Caco-2 (cell line): ENCODE results near the gene PGA3. TPM values are rescaled to one million over a fixed set of nuclear protein-coding genes. Genes with fewer than 3 reads are reported as not detected.
A peak's percentile ranks its signal among the peaks of the same experiment; 100 is the strongest.

Experiments used
- BruUV-seq: library from RNA; stranded (reverse); fragments of 400-500 nt; replicated peaks from 2 replicates; lab custom pipeline; 2021; lab: Mats Ljungman, UMichigan
- CTCF ChIA-PET: fragments of 300-600 bp; sonication (Branson Sonifier 250); formaldehyde crosslinking; loops from one replicate; lab custom pipeline; 2022; ENCODE audit warnings: antibody characterized with exemption; lab: Charles Lee
- POLR2A ChIA-PET: fragments of 300-600 bp; sonication (Branson Sonifier 250); formaldehyde crosslinking; loops from one replicate; lab custom pipeline; 2022; ENCODE audit warnings: antibody characterized with exemption; lab: Charles Lee
- DNase-seq, 2 experiments: peaks; one replicate each; pipeline versions ENCODE4 v3.0.0 to v3.0.0-alpha.2; 2020 to 2022
- H3K27me3 ChIP-seq: replicated peaks from 2 replicates; pipeline ENCODE4 v1.6.0; 2011; ENCODE audit warnings: low read length; ENCODE audit not compliant: control insufficient read depth, insufficient read depth
- H3K36me3 ChIP-seq: 2 replicates; pipeline ENCODE4 v1.5.1; 2011; ENCODE audit warnings: low read length; ENCODE audit not compliant: control insufficient read depth, insufficient read depth
- H3K4me1 ChIP-seq: fragments of 250-450 bp; sonication (Bioruptor Pico); 2 replicates; pipeline ENCODE4 v1.5.1; 2020; ENCODE audit warnings: mild to moderate bottlenecking
- H3K4me3 ChIP-seq: 2 replicates; pipeline ENCODE4 v1.5.1; 2011; ENCODE audit warnings: low read depth, mild to moderate bottlenecking, control low read depth, low read length
- H3K9me3 ChIP-seq: fragments of 250-450 bp; sonication (Bioruptor Pico); 2 replicates; pipeline ENCODE4 v1.5.1; 2020; ENCODE audit warnings: mild to moderate bottlenecking, moderate library complexity
- H3K27ac Mint-ChIP-seq: one replicate; pipeline ENCODE4 v1.8.0; 2022; ENCODE audit warnings: mixed read lengths; ENCODE audit not compliant: unreplicated experiment
- H3K27me3 Mint-ChIP-seq: one replicate; pipeline ENCODE4 v1.8.0; 2022; ENCODE audit warnings: mixed read lengths; ENCODE audit not compliant: insufficient read depth, unreplicated experiment
- H3K36me3 Mint-ChIP-seq: one replicate; pipeline ENCODE4 v1.8.0; 2022; ENCODE audit warnings: mild to moderate bottlenecking, mixed read lengths; ENCODE audit not compliant: insufficient read depth, unreplicated experiment
- H3K4me1 Mint-ChIP-seq: one replicate; pipeline ENCODE4 v1.8.0; 2022; ENCODE audit warnings: low read depth, mixed read lengths; ENCODE audit not compliant: unreplicated experiment
- H3K4me3 Mint-ChIP-seq: one replicate; pipeline ENCODE4 v1.8.0; 2022; ENCODE audit warnings: mild to moderate bottlenecking, moderate library complexity, mixed read lengths; ENCODE audit not compliant: unreplicated experiment
- H3K9me3 Mint-ChIP-seq: one replicate; pipeline ENCODE4 v1.8.0; 2022; ENCODE audit warnings: mixed read lengths; ENCODE audit not compliant: unreplicated experiment
- CTCF ChIP-seq, 2 experiments: fragments of 200-600 bp in 1 of 2; IDR thresholded peaks; 1 replicate in 1 of 2; 2 replicates in 1 of 2; pipeline versions ENCODE4 v1.5.1 to v1.8.0; 2011 to 2022; ENCODE audit warnings: antibody characterized with exemption in 1 of 2, control low read depth in 1 of 2, inconsistent platforms in 1 of 2, low read depth in 1 of 2, low read length in 1 of 2, mild to moderate bottlenecking in 1 of 2, moderate library complexity in 1 of 2; ENCODE audit not compliant: insufficient read depth in 1 of 2, severe bottlenecking in 1 of 2, unreplicated experiment in 1 of 2
- intact Hi-C: fragments of 100-400 bp; cut with micrococcal nuclease; formaldehyde crosslinking; loops from one replicate; pipeline ENCODE4 v1.10.0; 2022; ENCODE audit not compliant: unreplicated experiment
- total RNA-seq: library from RNA; stranded (reverse); gene quantifications from 2 replicates; pipeline ENCODE4 v1.2.3, GENCODE V29; 2022

The PGA3 gene
- total RNA-seq, 1 experiment from 2014 or later: not detected

- Histone ChIP-seq H3K27me3 (no peaks in the 10 kb centered on the region), H3K9me3 (peaks cover 4% of the 10 kb centered on the region; the same call in 1 of the 2 replicates), H3K36me3 (no peaks in the 10 kb centered on the region), H3K4me1 (peaks cover 14% of the 10 kb centered on the region), H3K4me3 (no peak overlapping the region)
- Mint-ChIP-seq H3K4me3 (no peak overlapping the region), H3K36me3 (no peaks in the 10 kb centered on the region), H3K27ac (no peak overlapping the region), H3K9me3 (peaks cover 13% of the 10 kb centered on the region), H3K27me3 (no peaks in the 10 kb centered on the region), H3K4me1 (peaks cover 7% of the 10 kb centered on the region)
- no peak for DNase-seq
- intact Hi-C loops: loop anchor here (5.0 kb wide), 1 partner anchor 393 kb away; no protein-coding TSS in a partner anchor
- BruUV-seq: no TSS peak
- POLR2A ChIA-PET: interaction anchor here (0.6 to 0.8 kb wide), 2 partner anchors 10 to 192 kb away, joined by 3 to 4 read pairs; partner anchors contain the start of gene TMEM138
- TF ChIP-seq CTCF (IDR thresholded peaks at IDR 0.05; ENCODE audit: insufficient read depth in 1 of 2, low read depth in 1 of 2, low read length in 1 of 2, severe bottlenecking in 1 of 2, unreplicated experiment in 1 of 2): no peak
- CTCF ChIA-PET: interaction anchor here (0.7 to 1.6 kb wide), 3 partner anchors 21 to 40 kb away, joined by 3 to 4 read pairs (median 3); no protein-coding TSS in a partner anchor
These were observed 32.7 kb upstream of the PGA3 start for GRCh38 chr11:61170566-61170965.

- no peak for DNase-seq
- peaks cover 13% of the 10 kb centered on the region for H3K4me1 ChIP-seq
- Mint-ChIP-seq H3K27ac (no peak overlapping the region), H3K9me3 (peaks cover 13% of the 10 kb centered on the region), H3K4me3 (no peak overlapping the region), H3K4me1 (peaks cover 7% of the 10 kb centered on the region), H3K27me3 (no peaks in the 10 kb centered on the region), H3K36me3 (no peaks in the 10 kb centered on the region)
- H3K9me3 ChIP-seq: peaks cover 4% of the 10 kb centered on the region; the same call in 1 of the 2 replicates
- ChIA-PET POLR2A (no interaction called here), CTCF (interaction anchor here (0.5 to 1.6 kb wide), 4 partner anchors 22 to 248 kb away, joined by 3 to 4 read pairs (median 4); partner anchors contain the start of gene TMEM132A)
- BruUV-seq: no TSS peak
- TF ChIP-seq CTCF (IDR thresholded peaks at IDR 0.05; ENCODE audit: insufficient read depth in 1 of 2, low read depth in 1 of 2, low read length in 1 of 2, severe bottlenecking in 1 of 2, unreplicated experiment in 1 of 2): no peak
- intact Hi-C loops: loop anchor here (5.0 kb wide), 1 partner anchor 395 kb away; no protein-coding TSS in a partner anchor
- no peaks in the 10 kb centered on the region for H3K27me3 ChIP-seq
- no peaks in the 10 kb centered on the region for H3K36me3 ChIP-seq
- H3K4me3 ChIP-seq: no peak overlapping the region
These were observed 31.4 kb upstream of the PGA3 start for GRCh38 chr11:61171907-61172306.

- H3K9me3 Mint-ChIP-seq: peaks cover 13% of the 10 kb centered on the region
These were observed 31.0 kb upstream of the PGA3 start for GRCh38 chr11:61172356-61172755.

More at GRCh38 chr11:61172356-61172755, 31.0 kb upstream of the PGA3 start:
- intact Hi-C loops: loop anchor here (5.0 kb wide), 1 partner anchor 395 kb away; no protein-coding TSS in a partner anchor
- H3K36me3 Mint-ChIP-seq: no peaks in the 10 kb centered on the region
- H3K27me3 ChIP-seq: no peaks in the 10 kb centered on the region
- no peak overlapping the region for H3K27ac Mint-ChIP-seq
- peak in 1 of 2 experiments; percentile 9 for DNase-seq
- H3K27me3 Mint-ChIP-seq: no peaks in the 10 kb centered on the region
- no TSS peak for BruUV-seq
- no peak overlapping the region for H3K4me3 ChIP-seq
- H3K4me1 Mint-ChIP-seq: peaks cover 7% of the 10 kb centered on the region
- no peaks in the 10 kb centered on the region for H3K36me3 ChIP-seq
- no peak overlapping the region for H3K4me3 Mint-ChIP-seq
- ChIA-PET CTCF (interaction anchor here (1.0 to 1.6 kb wide), 2 partner anchors 42 to 248 kb away, joined by 3 to 4 read pairs; partner anchors contain the start of gene TMEM132A), POLR2A (no interaction called here)
- no peak for TF ChIP-seq CTCF (IDR thresholded peaks at IDR 0.05; ENCODE audit: insufficient read depth in 1 of 2, low read depth in 1 of 2, low read length in 1 of 2, severe bottlenecking in 1 of 2, unreplicated experiment in 1 of 2)
- peaks cover 9% of the 10 kb centered on the region for H3K4me1 ChIP-seq
- H3K9me3 ChIP-seq: peaks cover 4% of the 10 kb centered on the region; the same call in 1 of the 2 replicates
